ENCODE measurements around the gene PRPS2. TPM values are rescaled to one million over a fixed set of nuclear protein-coding genes. Genes with fewer than 3 reads are reported as not detected.

Gene PRPS2
- total RNA-seq, 6 experiments from 2014 or later = 22.2 to 36.9 (median 30.3) TPM

DNA sequence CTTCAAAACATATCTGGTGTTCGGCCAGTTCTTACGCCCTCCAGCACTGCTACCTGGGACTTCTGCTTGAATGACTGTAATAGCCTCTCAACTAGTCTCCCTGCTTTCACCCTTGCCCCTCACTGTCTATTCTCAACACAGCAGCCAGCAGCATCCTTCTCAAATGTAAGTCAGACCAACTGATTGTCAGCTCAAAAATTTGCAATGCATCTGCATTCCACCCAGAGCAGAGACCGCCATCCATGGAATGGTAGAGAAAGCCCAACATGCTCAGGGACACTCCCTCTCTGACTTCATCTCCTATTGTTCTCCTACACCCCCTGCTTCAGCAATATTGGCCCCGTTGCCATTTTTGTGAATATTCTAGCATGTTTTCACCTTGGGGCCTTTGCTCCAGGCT, 81.5 kb downstream of the PRPS2 start:
- Mint-ChIP-seq H3K4me3 (no peak overlapping the region), H3K27ac (no peak overlapping the region), H3K9me3 (no peaks in the 10 kb centered on the region), H3K4me1 (ENCODE audit: low read depth) (no peaks in the 10 kb centered on the region), H3K27me3 (ENCODE audit: insufficient read depth) (peaks cover 6% of the 10 kb centered on the region), H3K36me3 (ENCODE audit: low read depth) (no peaks in the 10 kb centered on the region)
- DNase-seq = no peak
- TF ChIP-seq, protein P1, sequence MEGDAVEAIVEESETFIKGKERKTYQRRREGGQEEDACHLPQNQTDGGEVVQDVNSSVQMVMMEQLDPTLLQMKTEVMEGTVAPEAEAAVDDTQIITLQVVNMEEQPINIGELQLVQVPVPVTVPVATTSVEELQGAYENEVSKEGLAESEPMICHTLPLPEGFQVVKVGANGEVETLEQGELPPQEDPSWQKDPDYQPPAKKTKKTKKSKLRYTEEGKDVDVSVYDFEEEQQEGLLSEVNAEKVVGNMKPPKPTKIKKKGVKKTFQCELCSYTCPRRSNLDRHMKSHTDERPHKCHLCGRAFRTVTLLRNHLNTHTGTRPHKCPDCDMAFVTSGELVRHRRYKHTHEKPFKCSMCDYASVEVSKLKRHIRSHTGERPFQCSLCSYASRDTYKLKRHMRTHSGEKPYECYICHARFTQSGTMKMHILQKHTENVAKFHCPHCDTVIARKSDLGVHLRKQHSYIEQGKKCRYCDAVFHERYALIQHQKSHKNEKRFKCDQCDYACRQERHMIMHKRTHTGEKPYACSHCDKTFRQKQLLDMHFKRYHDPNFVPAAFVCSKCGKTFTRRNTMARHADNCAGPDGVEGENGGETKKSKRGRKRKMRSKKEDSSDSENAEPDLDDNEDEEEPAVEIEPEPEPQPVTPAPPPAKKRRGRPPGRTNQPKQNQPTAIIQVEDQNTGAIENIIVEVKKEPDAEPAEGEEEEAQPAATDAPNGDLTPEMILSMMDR (IDR thresholded peaks at IDR 0.05) = no peak

Other genes with a start within 250 kb of the PRPS2 start
- not detected for gene TLR7, start 75.7 kb downstream of the PRPS2 start, total RNA-seq (2021; fragmentation: NEBNext Ultra II Directional; extraction: Animal tissue kit (Norgen Biotek cat#: 25700))
- not detected for gene TLR8, start 115.2 kb downstream of the PRPS2 start, total RNA-seq (2021; fragmentation: NEBNext Ultra II Directional; extraction: Animal tissue kit (Norgen Biotek cat#: 25700))
- gene TMSB4X, start 183.7 kb downstream of the PRPS2 start, total RNA-seq (2021; fragmentation: NEBNext Ultra II Directional; extraction: Animal tissue kit (Norgen Biotek cat#: 25700)) = 1,000 to 10,000 TPM; 2,364 to 3,067 (median 2,845) TPM

Data from HFFc6 (cell line).